Spleen (tissue), 11 donors: ENCODE results near the gene CYB5D1. TPM values are rescaled to one million over a fixed set of nuclear protein-coding genes. Genes with fewer than 3 reads are reported as not detected.

Source experiments
- DNase-seq: peaks from one replicate; pipeline ENCODE4 v3.0.0-alpha.2; 2020
- H3K27ac ChIP-seq, 8 donors: fragments of 200-600 bp; sonication (generic) in 7 of 8; 1 replicate in 4 of 8; 2 replicates in 4 of 8; pipeline versions ENCODE4 v1.5.0 to v1.8.0; 2016 to 2021; ENCODE audit warnings: inconsistent platforms in 4 of 8, mild to moderate bottlenecking in 4 of 8, moderate library complexity in 1 of 8
- H3K27me3 ChIP-seq, 7 donors: fragments of 200-600 bp; sonication (generic) in 6 of 7; replicated peaks in 1 of 7; 1 replicate in 4 of 7; 2 replicates in 3 of 7; pipeline versions ENCODE4 v1.5.0 to v1.8.0; 2016 to 2021; ENCODE audit warnings: inconsistent platforms in 3 of 7, mild to moderate bottlenecking in 1 of 7
- H3K36me3 ChIP-seq, 6 donors: fragments of 200-600 bp; sonication (generic) in 5 of 6; 1 replicate in 4 of 6; 2 replicates in 2 of 6; pipeline versions ENCODE4 v1.5.0 to v1.8.0; 2016 to 2021; ENCODE audit warnings: inconsistent platforms in 2 of 6
- H3K4me1 ChIP-seq, 6 donors: fragments of 200-600 bp; sonication (generic) in 5 of 6; 1 replicate in 3 of 6; 2 replicates in 3 of 6; pipeline versions ENCODE4 v1.5.0 to v1.8.0; 2016 to 2021; ENCODE audit warnings: inconsistent platforms in 3 of 6
- H3K4me3 ChIP-seq, 8 donors: fragments of 200-600 bp; sonication (generic) in 7 of 8; 1 replicate in 4 of 8; 2 replicates in 4 of 8; pipeline versions ENCODE4 v1.5.0 to v1.8.0; 2016 to 2021; ENCODE audit warnings: inconsistent platforms in 4 of 8, mild to moderate bottlenecking in 4 of 8, moderate library complexity in 2 of 8
- H3K9me3 ChIP-seq, 8 donors: fragments of 200-600 bp; sonication (generic) in 7 of 8; 1 replicate in 4 of 8; 2 replicates in 4 of 8; pipeline versions ENCODE4 v1.5.0 to v1.8.0; 2016 to 2021; ENCODE audit warnings: inconsistent platforms in 4 of 8
- POLR2A ChIP-seq, 3 donors: fragments of 450-650 bp; IDR thresholded peaks; one replicate each; pipeline ENCODE4 v1.5.1; 2017; ENCODE audit warnings: antibody characterized with exemption in 3 of 3, mild to moderate bottlenecking in 1 of 3
- POLR2AphosphoS5 ChIP-seq, 3 donors: sonication (generic); formaldehyde crosslinking; IDR thresholded peaks; one replicate each; pipeline ENCODE4 v1.5.1; 2017; ENCODE audit warnings: antibody characterized with exemption in 3 of 3
- WGBS, 5 donors: extraction: QIAGEN DNeasy Blood & Tissue Kit in 3 of 5; methylation state at CpG; one replicate each; pipeline versions ENCODE4 v1.1.5 to v1.1.7; 2013 to 2018; 5-methylcytosine and 5-hydroxymethylcytosine counted together
- intact Hi-C: fragments of 100-400 bp; cut with DNase I; formaldehyde crosslinking; loops from one replicate; pipeline ENCODE4 v1.15.0; 2023; ENCODE audit warnings: low total_unique reads
- polyA plus RNA-seq, 3 donors: library from polyadenylated mRNA; stranded (reverse); fragments of 200-250 nt; gene quantifications; one replicate each; pipeline ENCODE4 v1.2.1, GENCODE V29; 2013
- total RNA-seq, 7 donors: library from RNA; depleted of rRNA in 3 of 7; stranded (reverse); fragments of >200 nt in 3 of 7; fragmentation: NEBNext Ultra II Directional in 4 of 7; extraction: Animal tissue kit (Norgen Biotek cat#: 25700) in 4 of 7; gene quantifications; one replicate each; pipeline versions ENCODE4 v1.1.0 to v1.2.1, GENCODE V29; 2016 to 2021
- TF ChIP-seq, protein P1 (sequence below), 11 experiments: fragments of 200-600 bp in 7 of 11; fragments of 450-650 bp in 4 of 11; sonication (generic) in 4 of 11; IDR thresholded peaks in 8 of 11; conservative IDR thresholded peaks in 3 of 11; 1 replicate in 7 of 11; 2 replicates in 4 of 11; pipeline versions ENCODE4 v1.4.0 to v1.8.0; 2016 to 2021; ENCODE audit warnings: antibody characterized with exemption in 11 of 11, inconsistent platforms in 4 of 11, mild to moderate bottlenecking in 1 of 11
- donor health status: healthy with polysubstance abuse.
- donor health status: DM: no; HTN: no; CAD: no; lungs with moderate emphysema.
- donor health status: DM: no; HTN: no; CAD: no.
- donor health status: Bipolar disorder and iron deficiency.
- donor health status: healthy.
- donor health status: DM: no; HTN: no; CAD: no.
- donor health status: DM: yes; HTN: yes; CAD: no.

Gene CYB5D1
- total and polyA plus RNA-seq, 10 donors = 2.1 to 13.2 (median 5.0) TPM

DNA sequence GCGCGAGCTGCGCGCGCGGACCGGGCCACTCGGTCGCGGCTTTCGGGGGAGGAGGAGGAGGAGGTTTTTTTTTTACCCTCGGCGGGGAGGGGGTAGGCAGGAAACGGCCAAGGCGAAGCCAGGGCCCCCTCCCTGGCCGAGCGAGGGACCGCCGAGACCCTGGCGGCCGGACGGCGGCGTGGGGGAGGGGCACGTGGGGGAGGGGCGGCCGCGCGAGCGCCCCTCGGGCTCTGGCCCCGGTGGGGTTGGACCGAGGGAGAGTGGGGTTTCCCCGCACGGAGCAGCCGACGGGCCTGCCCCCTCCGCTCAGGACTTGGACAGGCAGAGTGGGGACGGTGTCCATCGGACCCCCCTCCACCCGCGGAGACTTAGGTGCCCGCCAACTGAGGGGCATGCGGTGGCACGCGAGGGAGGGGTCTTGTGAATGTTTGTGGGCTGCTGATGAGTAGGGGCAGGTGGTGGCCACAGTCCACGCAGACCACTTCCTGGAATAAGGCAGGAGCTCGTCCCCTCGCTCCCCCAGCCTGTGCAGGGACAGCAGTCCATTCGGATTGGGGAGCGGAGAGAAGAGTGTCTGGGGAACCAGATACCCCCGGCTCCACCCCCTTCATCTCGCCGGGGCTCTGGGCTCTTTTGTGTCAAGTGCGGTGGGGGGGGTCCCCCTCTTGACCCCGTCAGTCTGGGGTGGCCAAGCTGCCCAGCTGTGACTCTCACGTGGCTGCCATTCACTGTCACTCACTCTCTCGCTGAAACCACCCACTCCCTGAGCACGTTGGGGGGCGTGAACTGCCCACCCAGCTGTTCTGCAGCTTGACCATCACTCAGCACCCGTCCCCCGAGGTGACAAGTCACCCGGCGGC lies 27.8 kb downstream of the CYB5D1 start:
- peaks cover 0 to 31% (median 14%) of the 10 kb centered on the region in 6 donors for H3K36me3 ChIP-seq
- peak; percentile 88 for DNase-seq
- WGBS, 5 donors = 0 to 1% (median 1%) methylated on average over 40 to 64 of the region's 64 CpGs
- H3K4me1 ChIP-seq = peaks cover 31 to 91% (median 81%) of the 10 kb centered on the region in 6 donors
- intact Hi-C loops = no loop called here
- TF ChIP-seq POLR2A (IDR thresholded peaks at IDR 0.05) (no peak), POLR2AphosphoS5 (IDR thresholded peaks at IDR 0.05) (peak; percentile 7 to 67 (median 54))
- TF ChIP-seq, protein P1, sequence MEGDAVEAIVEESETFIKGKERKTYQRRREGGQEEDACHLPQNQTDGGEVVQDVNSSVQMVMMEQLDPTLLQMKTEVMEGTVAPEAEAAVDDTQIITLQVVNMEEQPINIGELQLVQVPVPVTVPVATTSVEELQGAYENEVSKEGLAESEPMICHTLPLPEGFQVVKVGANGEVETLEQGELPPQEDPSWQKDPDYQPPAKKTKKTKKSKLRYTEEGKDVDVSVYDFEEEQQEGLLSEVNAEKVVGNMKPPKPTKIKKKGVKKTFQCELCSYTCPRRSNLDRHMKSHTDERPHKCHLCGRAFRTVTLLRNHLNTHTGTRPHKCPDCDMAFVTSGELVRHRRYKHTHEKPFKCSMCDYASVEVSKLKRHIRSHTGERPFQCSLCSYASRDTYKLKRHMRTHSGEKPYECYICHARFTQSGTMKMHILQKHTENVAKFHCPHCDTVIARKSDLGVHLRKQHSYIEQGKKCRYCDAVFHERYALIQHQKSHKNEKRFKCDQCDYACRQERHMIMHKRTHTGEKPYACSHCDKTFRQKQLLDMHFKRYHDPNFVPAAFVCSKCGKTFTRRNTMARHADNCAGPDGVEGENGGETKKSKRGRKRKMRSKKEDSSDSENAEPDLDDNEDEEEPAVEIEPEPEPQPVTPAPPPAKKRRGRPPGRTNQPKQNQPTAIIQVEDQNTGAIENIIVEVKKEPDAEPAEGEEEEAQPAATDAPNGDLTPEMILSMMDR (IDR thresholded peaks at IDR 0.05 in 8 of 11, conservative IDR thresholded peaks at IDR 0.05 in 3 of 11) = peak in 1 of 11 experiments; percentile 12
- no peaks in the 10 kb centered on the region for H3K27me3 ChIP-seq
- no peaks in the 10 kb centered on the region for H3K9me3 ChIP-seq
- H3K4me3 ChIP-seq = peak overlapping the region; percentile 65 to 93 (median 78)
- H3K27ac ChIP-seq = peak overlapping the region; percentile 81 to 97 (median 94)

DNA sequence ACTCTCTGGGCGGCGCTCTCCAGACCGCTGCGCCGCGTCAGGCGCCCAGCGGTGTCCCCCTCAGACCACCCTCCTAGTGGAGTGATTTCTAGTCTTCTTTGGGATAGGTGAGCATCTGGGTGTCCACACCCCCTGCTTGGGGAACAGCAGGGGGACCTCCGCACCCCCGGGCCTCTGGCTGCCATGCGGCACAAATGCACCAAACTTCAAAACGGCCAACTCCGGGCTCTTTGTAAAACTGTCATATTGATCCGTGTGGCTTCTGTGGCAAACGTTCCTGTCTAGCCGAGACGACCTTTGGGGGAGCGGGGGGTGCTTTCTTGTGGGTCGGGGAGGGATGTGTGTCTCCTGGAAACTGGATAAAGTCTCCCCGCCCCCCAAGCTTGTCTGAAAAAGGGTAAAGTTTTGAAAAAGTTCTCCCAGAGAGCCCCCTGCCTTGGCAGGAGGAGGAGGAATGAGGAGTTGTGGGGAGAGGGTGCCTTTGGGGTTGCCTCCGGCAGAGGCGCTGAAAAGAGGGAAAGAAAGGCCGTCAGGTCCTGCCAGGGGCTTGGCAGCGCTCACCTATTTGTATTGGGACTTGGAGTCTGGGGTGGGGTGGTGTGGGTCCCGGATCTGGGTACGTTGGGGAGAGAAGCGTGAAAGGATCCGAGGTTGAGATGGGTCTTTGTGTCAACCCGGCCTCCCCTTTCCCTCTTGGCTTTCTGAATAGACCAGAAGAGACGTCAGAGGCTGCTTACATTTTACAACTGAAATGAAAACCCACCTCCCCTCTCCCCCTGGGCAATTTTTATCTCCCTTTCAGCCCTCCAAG lies 28.6 kb downstream of the CYB5D1 start:
- peak overlapping the region; percentile 81 to 97 (median 94) for H3K27ac ChIP-seq
- H3K36me3 ChIP-seq = peaks cover 0 to 31% (median 17%) of the 10 kb centered on the region in 6 donors
- peaks cover 31 to 86% (median 72%) of the 10 kb centered on the region in 6 donors for H3K4me1 ChIP-seq
- TF ChIP-seq POLR2AphosphoS5 (IDR thresholded peaks at IDR 0.05) (no peak), POLR2A (IDR thresholded peaks at IDR 0.05) (no peak)
- TF ChIP-seq, protein P1 (IDR thresholded peaks at IDR 0.05 in 8 of 11, conservative IDR thresholded peaks at IDR 0.05 in 3 of 11) = no peak
- intact Hi-C loops = no loop called here
- DNase-seq = no peak
- H3K9me3 ChIP-seq = no peaks in the 10 kb centered on the region
- no peaks in the 10 kb centered on the region for H3K27me3 ChIP-seq
- H3K4me3 ChIP-seq = peak overlapping the region; percentile 65 to 93 (median 78)
- WGBS, 5 donors = 2 to 4% (median 3%) methylated on average over 24 to 30 of the region's 30 CpGs

GRCh38 chr17:7887038-7887481 lies 29.3 kb downstream of the CYB5D1 start:
- TF ChIP-seq POLR2A (IDR thresholded peaks at IDR 0.05) = no peak
- TF ChIP-seq, protein P1 (IDR thresholded peaks at IDR 0.05 in 8 of 11, conservative IDR thresholded peaks at IDR 0.05 in 3 of 11) = peak in 1 of 11 experiments; percentile 30
- TF ChIP-seq POLR2AphosphoS5 (IDR thresholded peaks at IDR 0.05) = no peak
- intact Hi-C loops = no loop called here
- no peak for DNase-seq
- H3K4me1 ChIP-seq = peaks cover 31 to 80% (median 66%) of the 10 kb centered on the region in 6 donors
- peaks cover 0 to 31% (median 20%) of the 10 kb centered on the region in 6 donors for H3K36me3 ChIP-seq
- 2 to 3% (median 2%) methylated on average over 8 of the region's 8 CpGs for WGBS, 5 donors
- peak overlapping the region; percentile 81 to 97 (median 94) for H3K27ac ChIP-seq
- H3K4me3 ChIP-seq = peak overlapping the region; percentile 65 to 93 (median 78)
- no peaks in the 10 kb centered on the region for H3K27me3 ChIP-seq
- no peaks in the 10 kb centered on the region for H3K9me3 ChIP-seq
